ENCODE data around the gene GARIN5B.

- TF ChIP-seq PPARA (CRISPR knock-in tag; IDR thresholded peaks at IDR 0.05; ENCODE audit: borderline replicate concordance) (no peak), TSHZ2 (CRISPR knock-in tag; IDR thresholded peaks at IDR 0.05) (no peak)
These were observed 43.9 kb upstream of the GARIN5B start for GRCh38 chr19:55406826-55407549.
